HG02970 (cell line): ENCODE data around the gene PARD6G.

Experiments
- ATAC-seq: cut with Tn5 transposase; IDR thresholded peaks from one replicate; pipeline ENCODE4 v1.9.1; 2021; ENCODE audit warnings: mild to moderate bottlenecking, moderate library complexity, moderate number of reproducible peaks; ENCODE audit not compliant: unreplicated experiment, low FRiP score

Gene PARD6G

DNA sequence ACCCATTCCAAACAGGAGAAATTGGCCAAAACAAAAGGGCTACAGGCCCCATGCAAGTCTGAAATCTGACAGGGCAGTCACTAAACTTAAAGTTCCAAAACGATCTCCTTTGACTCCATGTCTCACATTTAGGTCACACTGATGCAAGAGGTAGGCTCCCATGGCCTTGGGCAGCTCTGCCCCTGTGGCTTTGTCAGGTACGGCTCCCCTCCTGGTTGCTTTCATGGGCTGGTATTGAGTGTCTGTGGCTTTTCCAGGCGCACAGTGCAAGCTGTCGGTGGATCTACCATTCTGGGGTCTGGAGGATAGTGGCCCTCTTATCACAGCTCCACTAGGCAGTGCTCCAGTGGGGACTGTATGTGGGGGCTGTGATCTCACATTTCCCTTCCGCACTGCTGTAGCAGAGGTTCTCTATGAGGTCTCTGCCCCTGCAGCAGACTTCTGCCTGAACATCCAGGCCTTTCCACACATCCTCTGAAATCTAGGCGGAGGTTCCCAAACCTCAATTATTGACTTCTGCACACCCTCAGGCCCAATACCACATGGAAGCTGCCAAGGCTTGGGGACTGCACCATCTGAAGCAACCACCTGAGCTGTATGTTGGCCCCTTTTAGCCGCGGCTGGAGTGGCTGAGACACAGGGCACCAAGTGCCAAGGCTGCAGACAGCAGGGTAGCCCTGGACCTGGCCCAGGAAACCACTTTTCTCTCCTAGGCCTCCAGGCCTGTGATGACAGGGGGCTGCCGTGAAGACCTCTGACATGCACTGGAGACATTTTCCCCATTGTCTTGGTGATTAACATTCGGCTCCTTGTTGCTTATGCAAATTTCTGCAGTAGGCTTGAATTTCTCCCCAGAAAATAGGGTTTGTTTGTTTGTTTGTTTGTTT, 28.7 kb downstream of the PARD6G start:
- no peak for ATAC-seq

DNA sequence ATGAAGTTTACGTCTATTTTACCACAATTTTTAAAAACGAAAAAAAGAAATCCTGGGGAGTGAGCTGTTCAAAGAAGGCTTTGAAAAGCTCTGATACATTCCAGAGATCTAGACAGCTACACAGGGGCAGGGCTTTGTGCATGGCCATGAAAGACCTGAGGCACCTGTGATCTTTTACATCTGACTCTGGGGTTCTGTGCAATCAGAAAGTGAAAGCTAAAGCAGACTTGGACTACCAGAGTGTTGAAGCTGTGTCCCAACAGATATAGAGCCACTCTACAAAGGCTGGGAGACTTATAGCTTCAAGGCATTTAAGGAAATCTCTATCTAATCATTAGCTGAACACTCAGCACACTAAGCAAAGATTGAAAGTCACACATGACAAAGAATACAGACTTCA, 34.1 kb downstream of the PARD6G start:
- ATAC-seq, result no peak

DNA sequence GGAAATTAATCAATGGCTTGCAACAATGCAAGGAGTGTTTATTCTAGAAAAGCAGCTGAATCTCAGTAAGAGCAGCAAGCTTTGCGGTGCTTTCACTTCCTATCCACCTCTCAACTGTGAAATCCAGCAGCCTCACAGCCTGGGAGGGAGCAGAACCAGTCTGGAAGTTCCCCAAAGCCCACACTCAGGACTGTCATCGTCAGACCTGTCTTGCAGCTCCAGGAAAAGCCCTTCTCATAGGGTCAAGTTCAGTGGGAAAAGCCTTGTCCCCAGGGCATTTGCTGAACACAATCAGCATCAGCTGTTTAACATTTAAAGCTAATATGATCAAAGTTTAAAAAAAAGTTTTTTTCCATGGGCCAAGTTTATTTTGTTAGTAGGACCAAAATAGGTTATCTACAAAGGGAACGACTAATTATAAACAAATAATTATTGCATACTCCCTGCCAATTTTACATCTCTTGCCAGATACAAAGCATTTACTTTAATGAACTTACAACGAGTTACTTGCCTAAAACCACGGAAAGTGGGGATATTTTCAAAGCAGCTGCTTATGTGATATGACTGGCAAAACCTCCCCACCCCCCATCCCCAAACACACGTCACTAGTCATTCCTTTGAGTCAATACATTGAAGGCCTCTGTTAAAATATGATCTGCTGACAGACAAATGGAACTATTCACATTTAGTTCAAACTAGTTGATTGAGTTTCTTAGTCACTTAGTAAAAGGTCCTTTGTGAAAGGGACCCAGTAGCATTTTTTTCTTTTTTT, 36.8 kb downstream of the PARD6G start:
- peak; percentile 63 for ATAC-seq

DNA sequence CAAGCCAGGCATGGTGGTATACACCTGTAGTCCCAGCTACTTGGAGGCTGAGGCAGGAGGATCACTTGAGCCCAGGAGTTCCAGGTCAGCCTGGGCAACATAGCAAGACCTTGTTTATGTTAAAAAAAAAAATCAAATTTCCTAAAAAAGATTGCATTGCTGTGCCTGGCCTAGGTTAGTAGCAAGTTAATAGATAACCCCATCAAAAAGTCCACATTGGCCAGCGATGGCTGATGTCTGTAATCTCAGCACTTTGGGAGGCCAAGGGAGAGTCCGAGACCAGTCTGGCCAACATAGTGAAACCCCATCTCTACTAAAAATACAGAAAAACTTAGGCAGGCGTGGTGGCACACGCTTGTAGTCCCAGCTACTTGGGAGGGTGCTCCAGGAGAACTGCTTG, 38.7 kb downstream of the PARD6G start:
- no peak for ATAC-seq

DNA sequence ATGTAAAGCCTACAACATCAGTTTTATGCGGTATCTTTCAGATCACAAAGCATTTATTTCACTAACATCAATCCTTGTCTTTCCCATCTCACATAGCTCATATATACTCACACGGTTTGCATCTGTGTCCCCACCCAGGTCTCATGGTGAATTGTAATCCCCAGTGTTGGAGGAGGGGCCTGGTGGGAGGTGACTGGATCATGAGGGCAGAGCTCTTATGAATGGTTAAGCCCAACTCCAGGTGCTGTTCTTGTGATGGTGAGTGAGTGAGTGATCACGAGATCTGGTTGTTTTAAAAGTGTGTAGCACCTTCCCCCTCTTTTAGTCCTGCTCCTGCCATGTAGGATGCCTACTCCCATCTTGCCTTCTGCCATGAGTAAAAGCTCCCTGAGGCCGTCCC, 42.0 kb downstream of the PARD6G start:
- ATAC-seq, result no peak

DNA sequence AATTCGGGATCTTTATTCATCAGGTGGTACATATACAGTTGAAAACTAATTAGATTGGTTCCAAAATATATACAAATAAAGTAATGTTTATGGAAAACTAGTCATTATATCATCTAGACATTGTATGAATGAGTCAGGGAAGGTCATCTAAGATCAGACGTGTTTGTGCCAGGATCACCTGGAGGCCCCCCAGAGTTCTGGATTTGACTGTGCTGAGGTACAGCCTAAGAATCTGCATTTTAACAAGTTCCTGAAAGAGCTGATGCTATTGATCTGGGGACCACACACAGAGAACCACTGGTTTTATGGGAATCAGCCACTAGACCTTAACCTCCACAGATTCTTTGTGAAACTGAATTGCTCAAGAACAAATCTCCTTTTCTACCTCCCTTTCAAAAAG, 43.2 kb downstream of the PARD6G start:
- no peak for ATAC-seq

DNA sequence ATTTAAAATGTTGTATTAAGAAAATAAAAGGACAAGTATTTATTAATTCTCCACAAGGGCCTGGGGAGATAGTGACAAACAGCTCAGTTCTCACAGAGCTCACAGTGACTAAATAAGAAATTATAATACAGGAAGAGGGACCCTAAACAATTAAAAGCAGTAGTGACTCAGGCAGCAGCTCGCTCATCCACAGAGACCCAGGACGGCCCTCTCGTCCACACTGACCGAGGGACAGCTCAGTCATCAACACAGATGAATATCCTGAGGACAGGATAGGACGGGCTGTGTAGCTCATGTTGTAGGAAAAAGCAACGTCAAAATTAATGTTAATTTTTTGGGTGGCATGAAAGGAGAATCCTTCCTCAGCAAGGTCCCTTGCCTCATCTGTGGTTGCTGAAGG, 44.1 kb downstream of the PARD6G start:
- no peak for ATAC-seq

DNA sequence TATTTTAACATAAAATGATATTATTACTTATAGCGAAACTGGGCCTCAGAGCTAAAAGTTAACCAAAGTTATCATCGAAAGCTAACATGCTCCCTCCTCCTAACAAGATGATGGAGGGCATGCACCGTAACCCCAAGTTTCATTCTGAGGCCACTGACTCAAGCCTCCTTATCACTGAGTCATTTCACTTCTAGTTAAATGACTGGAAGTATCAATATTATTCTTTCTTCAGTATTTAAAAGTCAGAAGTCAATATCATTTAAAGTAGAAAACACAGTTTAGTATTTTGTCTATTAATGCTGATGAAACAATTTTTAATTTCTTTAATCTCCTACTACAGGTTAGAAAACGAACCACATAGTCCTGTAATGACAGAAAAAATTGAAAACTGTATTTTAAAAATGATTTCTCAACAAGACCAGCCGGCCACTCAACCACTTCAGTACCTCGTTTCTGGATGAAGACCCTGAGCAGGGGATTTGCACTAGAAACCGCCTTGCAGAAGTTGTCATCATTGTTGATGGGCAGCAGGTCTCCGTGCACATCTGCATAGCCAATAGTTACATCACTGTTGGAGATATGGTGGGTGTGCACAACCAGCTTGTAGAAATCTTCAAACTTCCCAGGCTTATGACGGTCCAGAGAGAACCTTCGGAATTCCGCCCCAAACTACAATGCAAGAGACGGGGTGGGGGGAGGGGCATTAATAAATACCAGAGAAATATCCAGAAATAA, 44.9 kb downstream of the PARD6G start:
- peak; percentile 84 for ATAC-seq

DNA sequence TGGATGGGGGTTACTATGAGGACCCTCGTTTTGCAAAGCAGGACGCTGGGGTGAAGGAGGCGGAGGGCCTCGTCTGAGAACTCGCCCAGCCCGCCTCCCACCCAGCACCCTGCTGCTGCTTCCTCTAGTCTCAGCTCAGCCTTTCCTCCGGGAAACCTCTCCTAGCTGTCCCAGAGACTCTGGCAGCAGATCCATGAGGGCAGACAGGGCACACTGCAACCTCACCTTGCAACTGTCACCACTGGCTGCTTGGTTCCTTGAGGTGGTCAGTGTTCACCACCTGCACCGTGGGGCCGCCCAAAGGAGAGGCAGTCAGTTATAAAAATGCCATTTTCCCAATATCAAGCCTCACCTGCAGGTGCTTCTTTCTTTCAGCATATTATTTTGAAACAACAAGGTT, 45.6 kb downstream of the PARD6G start:
- peak; percentile 6 for ATAC-seq

DNA sequence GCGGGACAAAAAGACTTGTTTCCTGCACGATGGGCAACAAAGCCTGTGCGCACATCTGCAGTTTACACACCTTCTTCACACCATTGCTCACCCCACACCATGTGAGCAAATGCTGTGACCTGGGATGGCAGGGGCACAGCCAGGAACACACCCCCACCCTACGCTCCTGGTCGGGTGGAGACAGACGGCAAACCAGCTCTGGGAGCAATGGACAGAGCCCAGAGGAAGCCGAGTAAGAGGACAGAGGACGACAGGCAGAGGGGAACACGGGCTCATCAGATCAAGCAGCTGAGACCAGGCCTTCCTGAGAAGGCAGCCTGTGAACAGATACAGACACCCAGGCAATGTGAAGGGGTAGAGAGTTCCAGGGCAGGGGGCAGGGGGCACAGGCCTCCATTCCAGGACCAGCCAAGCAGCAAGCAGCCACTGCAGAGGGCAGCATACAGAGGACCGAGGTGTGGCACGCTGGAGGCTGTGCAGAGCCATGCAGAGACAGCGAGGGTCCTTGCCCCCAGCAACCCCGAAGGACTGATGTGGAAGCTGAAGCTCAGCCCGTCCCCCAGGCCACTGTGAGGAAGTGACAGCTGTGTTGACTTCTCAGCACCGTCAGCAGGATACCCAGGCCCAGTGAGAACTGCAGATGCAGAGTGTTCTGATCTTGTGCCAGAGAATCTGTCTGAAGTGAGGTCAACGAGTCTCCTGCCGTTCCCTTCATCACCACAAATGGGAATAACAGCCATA, 46.2 kb downstream of the PARD6G start:
- ATAC-seq, result no peak

DNA sequence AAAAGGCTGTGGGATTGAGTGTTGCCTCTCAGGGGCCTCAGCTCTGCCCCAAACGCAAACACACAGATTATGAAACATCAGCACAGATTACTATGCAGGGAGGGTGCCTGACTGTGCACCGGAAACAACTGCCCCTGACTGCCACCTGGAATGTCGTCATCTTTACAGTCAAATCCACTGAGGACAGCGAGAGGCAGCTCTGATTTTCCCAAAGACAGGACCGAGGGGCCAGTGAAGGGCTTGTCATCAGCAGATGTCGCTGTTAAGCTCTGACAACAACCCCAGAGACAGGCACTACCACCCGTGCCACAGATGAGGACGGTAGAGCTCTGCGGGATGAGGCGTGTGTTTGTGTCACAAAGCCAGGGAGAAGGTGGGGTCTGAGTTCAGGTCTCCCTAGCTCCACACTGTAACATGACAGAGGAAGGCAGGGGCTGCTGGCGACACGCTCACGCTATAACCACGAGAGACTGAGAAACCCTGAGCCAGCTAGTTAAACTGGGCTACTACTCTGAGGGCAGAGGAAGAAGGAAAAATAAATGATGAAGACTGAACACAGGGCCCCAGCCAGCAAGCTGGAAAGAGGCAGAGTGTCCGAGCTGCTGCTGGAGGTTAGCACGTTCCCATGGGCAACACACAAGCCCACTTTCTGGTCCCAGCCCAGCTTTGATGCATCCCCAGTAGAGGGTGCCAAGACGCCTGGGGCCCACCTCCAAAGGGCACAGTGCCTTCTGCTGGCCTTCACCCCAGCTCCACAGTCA, 47.0 kb downstream of the PARD6G start:
- ATAC-seq, result no peak

DNA sequence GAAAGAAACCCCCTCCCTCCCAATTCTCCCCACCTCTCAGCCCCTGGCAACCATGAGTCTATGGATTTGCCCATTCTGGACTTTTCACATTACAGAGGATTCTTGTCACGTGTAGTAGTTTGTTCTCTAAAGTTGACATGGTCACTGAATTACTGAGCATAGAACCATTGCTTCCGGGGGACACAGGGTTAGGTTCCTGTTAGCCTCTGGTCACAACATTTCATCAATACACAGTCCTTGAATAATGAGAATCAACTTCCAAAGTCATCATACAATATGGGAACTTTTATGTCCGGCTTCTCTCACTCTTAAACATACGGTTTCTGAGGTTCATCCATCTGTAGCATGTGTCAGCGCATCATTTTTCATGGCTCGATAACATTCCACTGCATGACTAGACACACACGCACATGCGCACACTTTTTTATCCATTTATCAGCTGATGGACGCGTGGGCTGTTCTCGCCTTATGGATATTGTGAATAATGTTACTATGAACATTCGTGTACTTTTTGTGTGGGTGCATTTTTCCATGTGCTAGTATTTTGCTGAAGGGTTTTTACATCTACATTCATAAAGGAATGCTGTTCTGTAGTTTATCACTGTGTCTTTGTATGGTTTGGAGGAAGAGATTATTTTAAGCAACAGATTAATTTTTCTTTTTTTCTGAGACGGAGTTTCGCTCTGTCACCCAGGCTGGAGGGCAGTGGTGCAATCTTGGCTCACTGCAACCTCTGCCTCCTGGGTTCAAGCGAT, 48.1 kb downstream of the PARD6G start:
- no peak for ATAC-seq

DNA sequence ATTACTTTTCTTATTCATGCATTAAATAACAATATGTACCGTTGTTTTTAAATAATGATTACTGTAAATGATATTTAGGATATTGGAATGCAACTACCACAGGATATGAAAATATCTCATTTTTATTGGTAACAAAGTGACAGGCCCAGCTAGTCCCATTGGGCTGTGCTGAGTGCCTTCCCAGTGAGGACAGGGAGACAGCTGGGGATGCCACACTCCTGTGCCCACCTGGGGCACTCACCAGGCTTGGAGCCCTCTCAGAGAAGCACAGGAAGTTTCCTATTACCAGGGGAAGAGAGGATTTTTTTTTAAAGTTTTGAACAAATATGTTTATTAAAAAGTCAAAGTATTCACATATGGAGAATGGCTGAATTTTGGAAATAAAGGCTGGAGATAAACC, 48.9 kb downstream of the PARD6G start:
- ATAC-seq, result no peak

DNA sequence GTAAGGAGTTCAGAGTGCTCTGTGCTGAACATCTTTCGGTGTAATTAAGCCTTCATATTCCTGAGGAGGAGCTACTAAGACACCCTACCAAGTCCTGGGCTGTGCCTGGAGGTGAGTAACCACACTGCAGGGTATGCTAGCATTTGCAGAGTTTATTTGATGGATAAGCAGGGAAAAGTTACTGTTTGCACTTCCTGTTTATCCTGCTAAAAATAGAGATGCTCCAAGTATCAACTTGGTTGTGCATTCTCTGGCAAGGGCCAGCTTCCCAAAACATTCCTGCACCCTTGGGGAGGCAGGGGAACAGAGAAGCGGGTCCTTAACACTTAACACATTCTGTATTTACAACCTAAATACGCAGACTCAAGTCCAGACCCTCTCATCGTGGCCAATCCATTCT, 49.8 kb downstream of the PARD6G start:
- ATAC-seq, result no peak

DNA sequence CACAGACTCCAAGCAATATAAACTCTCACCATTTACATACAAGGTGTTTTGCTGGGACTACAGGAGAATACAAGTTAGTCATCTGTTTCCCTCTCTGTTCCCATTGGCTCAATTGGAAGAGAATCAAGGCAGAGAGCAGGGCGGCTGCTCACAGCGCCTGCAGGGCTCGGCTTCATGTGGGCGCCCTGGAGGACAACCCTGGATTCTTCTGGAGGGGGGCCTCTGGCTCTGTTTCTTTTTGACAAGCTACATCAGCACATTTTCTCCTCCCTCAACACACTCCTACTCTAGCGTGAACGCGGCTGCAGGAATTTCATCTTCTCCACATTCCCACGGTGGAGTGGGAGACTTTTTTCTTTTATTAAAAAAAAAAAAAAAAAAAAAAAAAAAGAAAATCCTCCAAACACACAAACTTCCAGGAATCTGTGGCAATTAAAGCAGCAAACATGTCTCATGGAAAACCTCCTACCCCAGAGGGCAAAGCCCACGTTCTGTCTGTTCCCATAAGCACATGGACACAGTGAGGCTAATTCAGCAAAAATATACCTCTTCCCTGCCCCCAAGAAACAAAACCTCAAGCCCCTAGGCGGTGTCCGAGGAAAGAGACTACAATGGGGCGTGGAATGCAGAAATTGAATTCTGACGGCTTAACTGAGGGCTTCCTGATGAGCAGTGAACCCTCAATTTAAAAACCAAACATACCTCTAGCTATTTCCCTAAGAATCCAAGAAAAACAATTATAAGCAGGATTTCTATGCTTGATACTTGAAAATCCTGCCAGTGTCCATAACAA, 50.6 kb downstream of the PARD6G start:
- no peak for ATAC-seq

DNA sequence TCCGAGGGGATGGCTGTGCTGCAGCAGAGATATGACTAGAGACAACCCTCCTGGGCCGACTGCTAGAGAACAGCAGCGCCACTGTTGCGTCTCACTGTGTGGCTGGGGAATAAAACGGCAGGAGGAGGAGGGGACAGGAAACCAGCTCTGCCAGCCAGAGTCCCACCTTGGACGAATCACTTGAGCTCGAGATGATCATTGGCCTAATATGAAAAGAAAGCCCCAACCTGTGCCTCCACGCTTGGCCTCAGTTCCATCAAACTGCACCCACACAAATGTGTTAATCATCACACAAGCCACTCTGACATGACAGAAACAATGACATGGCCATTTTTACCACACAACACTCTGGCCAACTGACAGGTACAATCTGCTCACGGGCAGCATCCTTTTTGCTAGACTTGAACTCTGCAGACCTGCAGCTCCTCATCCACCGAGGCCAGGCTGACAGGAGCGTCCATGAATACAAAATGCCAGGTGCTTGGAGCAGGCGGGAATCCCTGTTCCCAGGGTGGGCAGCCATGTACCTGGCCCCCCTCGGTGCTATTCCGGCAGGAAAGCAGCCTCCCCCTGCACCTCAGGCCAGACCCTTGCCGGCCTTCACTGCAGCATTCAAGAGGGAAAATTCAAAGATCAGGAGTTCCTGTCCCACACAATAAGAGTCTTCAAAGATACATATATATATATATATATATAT, 52.3 kb downstream of the PARD6G start:
- peak; percentile 46 for ATAC-seq

DNA sequence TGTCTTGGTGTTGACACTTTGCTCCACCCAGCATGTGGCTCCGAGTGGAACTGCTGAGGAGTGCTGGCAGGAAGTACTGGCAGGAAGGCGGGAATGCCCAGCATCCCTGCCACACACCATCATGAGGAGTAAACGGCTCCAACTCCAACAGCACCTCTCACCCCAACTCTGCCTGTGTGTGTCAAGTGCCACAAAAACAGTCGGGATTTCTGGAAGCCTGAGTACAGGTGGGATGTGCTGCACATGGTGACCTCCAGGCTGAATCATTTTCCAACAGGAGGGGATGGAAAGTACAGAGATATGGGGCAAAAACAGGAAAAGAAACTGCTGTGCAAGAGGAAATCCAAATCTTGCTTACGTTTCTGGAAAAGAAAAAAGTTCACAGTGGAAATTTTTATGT, 53.6 kb downstream of the PARD6G start:
- ATAC-seq, result no peak
